ENCODE results near the gene TMEM225B.

DNA sequence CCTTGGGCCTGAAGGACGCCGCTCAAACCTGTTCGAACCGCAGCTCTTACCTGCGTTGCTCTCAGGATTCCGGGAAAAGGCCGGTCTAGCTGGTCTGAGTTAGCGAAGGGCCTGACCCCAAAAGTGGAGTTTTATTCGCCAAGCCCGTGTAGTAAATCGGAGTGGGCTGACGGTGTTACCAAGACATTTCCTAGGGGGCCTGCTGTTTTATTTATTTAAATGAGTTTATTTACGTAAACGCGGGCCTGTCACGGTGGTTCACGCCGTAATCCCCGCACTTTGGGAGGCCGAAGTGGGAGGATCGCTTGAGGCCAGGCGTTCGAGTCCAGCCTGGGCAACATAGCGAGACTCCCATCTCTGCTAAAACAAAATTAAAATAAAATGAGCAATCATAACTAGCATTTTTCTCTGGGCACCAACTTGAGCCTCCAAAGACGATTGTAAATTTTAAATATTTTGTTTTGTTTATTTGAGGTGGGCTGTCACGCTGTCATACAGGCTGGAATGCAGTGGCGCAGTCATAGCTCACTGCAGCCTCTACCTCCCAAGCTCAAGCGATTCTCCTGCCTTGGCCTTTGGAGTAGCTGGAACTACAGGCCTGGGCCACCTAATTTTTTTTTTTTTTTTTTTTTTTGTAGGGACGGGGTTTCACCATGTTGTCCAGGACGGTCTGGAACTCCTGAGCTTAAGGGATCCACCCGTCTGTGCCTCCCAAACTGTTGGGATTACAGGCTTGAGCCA is 38.7 kb upstream of the TMEM225B start:
- TF ChIP-seq, protein P1, sequence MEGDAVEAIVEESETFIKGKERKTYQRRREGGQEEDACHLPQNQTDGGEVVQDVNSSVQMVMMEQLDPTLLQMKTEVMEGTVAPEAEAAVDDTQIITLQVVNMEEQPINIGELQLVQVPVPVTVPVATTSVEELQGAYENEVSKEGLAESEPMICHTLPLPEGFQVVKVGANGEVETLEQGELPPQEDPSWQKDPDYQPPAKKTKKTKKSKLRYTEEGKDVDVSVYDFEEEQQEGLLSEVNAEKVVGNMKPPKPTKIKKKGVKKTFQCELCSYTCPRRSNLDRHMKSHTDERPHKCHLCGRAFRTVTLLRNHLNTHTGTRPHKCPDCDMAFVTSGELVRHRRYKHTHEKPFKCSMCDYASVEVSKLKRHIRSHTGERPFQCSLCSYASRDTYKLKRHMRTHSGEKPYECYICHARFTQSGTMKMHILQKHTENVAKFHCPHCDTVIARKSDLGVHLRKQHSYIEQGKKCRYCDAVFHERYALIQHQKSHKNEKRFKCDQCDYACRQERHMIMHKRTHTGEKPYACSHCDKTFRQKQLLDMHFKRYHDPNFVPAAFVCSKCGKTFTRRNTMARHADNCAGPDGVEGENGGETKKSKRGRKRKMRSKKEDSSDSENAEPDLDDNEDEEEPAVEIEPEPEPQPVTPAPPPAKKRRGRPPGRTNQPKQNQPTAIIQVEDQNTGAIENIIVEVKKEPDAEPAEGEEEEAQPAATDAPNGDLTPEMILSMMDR (IDR thresholded peaks at IDR 0.05): no peak
- TF ChIP-seq POLR2A (IDR thresholded peaks at IDR 0.05): no peak
- TF ChIP-seq POLR2AphosphoS5 (IDR thresholded peaks at IDR 0.05): no peak

Data from breast epithelium (tissue), 3 donors.